Stimulated activated memory B cell treated with anti-CD40 and anti-IgM and Interleukin-4, amounts not matched to agents 10 μg/mL and 1 μg/mL and 100 μg/mL, for 72 hours (primary cell): ENCODE results near the gene ZC3H13.

Experiments
- ATAC-seq: fragments of 150-1000 bp; cut with Tn5 transposase; 2 replicates; pipeline ENCODE4 v1.10.0; 2021
- H3K27ac Mint-ChIP-seq: one replicate; pipeline ENCODE4 v1.8.0; 2022; ENCODE audit warnings: mild to moderate bottlenecking, mixed read lengths
- H3K27me3 Mint-ChIP-seq: one replicate; pipeline ENCODE4 v1.8.0; 2022; ENCODE audit warnings: mixed read lengths
- H3K36me3 Mint-ChIP-seq: one replicate; pipeline ENCODE4 v1.8.0; 2022; ENCODE audit warnings: mixed read lengths
- H3K4me1 Mint-ChIP-seq: one replicate; pipeline ENCODE4 v1.8.0; 2022; ENCODE audit warnings: mixed read lengths
- H3K4me3 Mint-ChIP-seq: one replicate; pipeline ENCODE4 v1.8.0; 2022; ENCODE audit warnings: mild to moderate bottlenecking, moderate library complexity, mixed read lengths
- H3K9me3 Mint-ChIP-seq: one replicate; pipeline ENCODE4 v1.8.0; 2022; ENCODE audit warnings: mixed read lengths

The ZC3H13 gene, protein sequence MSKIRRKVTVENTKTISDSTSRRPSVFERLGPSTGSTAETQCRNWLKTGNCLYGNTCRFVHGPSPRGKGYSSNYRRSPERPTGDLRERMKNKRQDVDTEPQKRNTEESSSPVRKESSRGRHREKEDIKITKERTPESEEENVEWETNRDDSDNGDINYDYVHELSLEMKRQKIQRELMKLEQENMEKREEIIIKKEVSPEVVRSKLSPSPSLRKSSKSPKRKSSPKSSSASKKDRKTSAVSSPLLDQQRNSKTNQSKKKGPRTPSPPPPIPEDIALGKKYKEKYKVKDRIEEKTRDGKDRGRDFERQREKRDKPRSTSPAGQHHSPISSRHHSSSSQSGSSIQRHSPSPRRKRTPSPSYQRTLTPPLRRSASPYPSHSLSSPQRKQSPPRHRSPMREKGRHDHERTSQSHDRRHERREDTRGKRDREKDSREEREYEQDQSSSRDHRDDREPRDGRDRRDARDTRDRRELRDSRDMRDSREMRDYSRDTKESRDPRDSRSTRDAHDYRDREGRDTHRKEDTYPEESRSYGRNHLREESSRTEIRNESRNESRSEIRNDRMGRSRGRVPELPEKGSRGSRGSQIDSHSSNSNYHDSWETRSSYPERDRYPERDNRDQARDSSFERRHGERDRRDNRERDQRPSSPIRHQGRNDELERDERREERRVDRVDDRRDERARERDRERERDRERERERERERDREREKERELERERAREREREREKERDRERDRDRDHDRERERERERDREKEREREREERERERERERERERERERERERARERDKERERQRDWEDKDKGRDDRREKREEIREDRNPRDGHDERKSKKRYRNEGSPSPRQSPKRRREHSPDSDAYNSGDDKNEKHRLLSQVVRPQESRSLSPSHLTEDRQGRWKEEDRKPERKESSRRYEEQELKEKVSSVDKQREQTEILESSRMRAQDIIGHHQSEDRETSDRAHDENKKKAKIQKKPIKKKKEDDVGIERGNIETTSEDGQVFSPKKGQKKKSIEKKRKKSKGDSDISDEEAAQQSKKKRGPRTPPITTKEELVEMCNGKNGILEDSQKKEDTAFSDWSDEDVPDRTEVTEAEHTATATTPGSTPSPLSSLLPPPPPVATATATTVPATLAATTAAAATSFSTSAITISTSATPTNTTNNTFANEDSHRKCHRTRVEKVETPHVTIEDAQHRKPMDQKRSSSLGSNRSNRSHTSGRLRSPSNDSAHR (N-terminal part only)

GRCh38 chr13:46052319-46053161 is at the start of gene ZC3H13:
TSS of gene ZC3H13 (minus strand) at chr13:46052746. CDS start at chr13:46045507, 7,239 bp downstream.
- Mint-ChIP-seq H3K27me3 (peaks cover 8% of the 10 kb centered on the region), H3K27ac (peak within 1 kb of the TSS; percentile 99), H3K36me3 (peaks cover 7% of the 10 kb centered on the region), H3K9me3 (no peaks in the 10 kb centered on the region), H3K4me1 (peaks cover 15% of the 10 kb centered on the region), H3K4me3 (peak within 1 kb of the TSS; percentile 99)
- ATAC-seq, result peak; percentile 100

GRCh38 chr13:46102255-46102605 is 49.7 kb upstream of the ZC3H13 start:
- Mint-ChIP-seq H3K4me3 (no peak overlapping the region), H3K27me3 (peaks cover 6% of the 10 kb centered on the region), H3K9me3 (peaks cover 2% of the 10 kb centered on the region), H3K27ac (no peak overlapping the region), H3K36me3 (no peaks in the 10 kb centered on the region), H3K4me1 (peaks cover 10% of the 10 kb centered on the region)
- ATAC-seq, result no peak

DNA sequence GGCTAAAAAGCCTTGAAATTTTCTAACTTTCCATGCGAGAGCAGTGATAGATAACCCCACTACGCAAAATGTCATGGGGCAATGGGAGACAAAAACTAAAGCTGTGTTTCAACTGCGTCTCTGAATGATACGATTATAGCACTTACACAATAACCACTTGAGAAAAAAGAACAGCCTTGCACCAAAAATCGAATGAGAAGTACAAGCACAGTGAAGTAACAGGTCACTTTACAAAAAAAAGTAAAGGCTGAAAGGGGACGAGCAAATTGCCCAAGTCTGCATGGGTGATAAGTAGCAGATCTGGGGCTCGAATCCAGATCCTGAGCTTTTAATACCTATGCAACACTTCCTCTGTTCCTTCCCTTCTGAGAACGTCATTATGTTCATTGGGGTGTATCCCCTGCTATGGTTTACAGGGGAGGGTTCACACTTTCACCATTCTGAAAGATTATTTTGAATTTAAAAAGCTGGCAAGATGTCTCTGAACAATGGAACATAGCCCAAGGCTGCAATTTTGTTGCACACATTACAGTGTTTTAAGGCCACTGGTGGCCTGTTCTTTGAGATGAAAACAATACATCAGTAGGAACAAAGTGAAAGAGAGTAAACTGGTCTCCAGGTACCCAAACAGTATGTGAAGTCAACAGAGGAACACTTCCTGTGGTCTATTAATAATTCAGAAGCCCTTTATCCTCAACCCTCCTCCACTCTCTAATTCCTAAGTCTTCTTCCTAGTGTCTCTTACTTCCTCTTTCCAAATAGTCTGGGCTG is 49.1 kb upstream of the ZC3H13 start:
- no peak overlapping the region for H3K27ac Mint-ChIP-seq
- ATAC-seq, result no peak

DNA sequence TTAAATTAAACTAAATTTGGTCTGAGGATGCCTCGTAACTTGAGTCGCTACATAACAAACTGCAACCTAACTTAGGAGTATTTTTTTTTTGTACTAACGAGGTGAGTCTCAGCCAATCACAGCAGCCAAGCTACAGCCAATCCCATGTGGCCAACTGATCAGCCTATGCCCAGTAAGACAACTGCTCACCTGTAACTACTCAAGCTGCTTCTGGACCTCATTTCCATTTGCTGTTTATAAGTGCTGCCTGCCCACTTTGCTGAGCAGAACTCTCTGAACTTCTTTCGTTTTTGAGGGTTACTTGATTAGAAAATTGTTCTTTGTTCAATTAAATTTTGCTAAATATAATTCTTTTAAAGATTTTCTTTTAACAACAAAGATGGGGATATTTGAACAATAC is 48.5 kb upstream of the ZC3H13 start:
- peaks cover 10% of the 10 kb centered on the region for H3K4me1 Mint-ChIP-seq
- H3K36me3 Mint-ChIP-seq, result no peaks in the 10 kb centered on the region
- H3K27me3 Mint-ChIP-seq, result peaks cover 12% of the 10 kb centered on the region
- no peak overlapping the region for H3K27ac Mint-ChIP-seq
- peaks cover 2% of the 10 kb centered on the region for H3K9me3 Mint-ChIP-seq
- H3K4me3 Mint-ChIP-seq, result no peak overlapping the region
- no peak for ATAC-seq

More for the DNA sequence above, 49.1 kb upstream of the ZC3H13 start:
- peaks cover 2% of the 10 kb centered on the region for H3K9me3 Mint-ChIP-seq
- no peaks in the 10 kb centered on the region for H3K36me3 Mint-ChIP-seq
- H3K4me1 Mint-ChIP-seq, result peaks cover 10% of the 10 kb centered on the region
- H3K4me3 Mint-ChIP-seq, result no peak overlapping the region
- H3K27me3 Mint-ChIP-seq, result peaks cover 7% of the 10 kb centered on the region

GRCh38 chr13:46100191-46100815 is 47.8 kb upstream of the ZC3H13 start:
- H3K36me3 Mint-ChIP-seq, result no peaks in the 10 kb centered on the region

DNA sequence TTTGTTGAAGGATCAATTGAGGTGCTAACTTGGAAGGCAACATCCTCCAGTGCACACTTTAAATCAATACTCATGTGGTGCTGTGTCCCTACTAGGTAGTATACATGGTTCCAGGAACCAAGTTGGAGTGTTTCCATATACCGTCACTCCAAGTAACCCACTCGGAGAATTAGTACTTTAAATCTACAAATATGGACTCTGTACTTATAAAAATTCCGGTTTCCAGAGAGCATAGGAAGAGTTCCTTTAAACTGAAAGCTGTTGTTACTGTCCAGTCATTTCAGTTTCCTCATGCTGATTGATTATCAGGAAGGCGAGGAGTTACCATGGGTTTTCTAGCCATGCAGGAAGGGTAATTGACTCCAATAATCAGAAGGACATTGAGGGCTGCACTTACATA is 45.1 kb upstream of the ZC3H13 start:
- Mint-ChIP-seq H3K27ac (no peak overlapping the region), H3K27me3 (peaks cover 20% of the 10 kb centered on the region), H3K4me1 (peaks cover 10% of the 10 kb centered on the region), H3K9me3 (no peaks in the 10 kb centered on the region), H3K36me3 (no peaks in the 10 kb centered on the region), H3K4me3 (no peak overlapping the region)
- no peak for ATAC-seq

More at GRCh38 chr13:46100191-46100815, 47.8 kb upstream of the ZC3H13 start:
- Mint-ChIP-seq H3K4me1 (peaks cover 10% of the 10 kb centered on the region), H3K27me3 (peaks cover 12% of the 10 kb centered on the region), H3K4me3 (no peak overlapping the region), H3K9me3 (peaks cover 2% of the 10 kb centered on the region), H3K27ac (no peak overlapping the region)
- ATAC-seq, result peak; percentile 55

DNA sequence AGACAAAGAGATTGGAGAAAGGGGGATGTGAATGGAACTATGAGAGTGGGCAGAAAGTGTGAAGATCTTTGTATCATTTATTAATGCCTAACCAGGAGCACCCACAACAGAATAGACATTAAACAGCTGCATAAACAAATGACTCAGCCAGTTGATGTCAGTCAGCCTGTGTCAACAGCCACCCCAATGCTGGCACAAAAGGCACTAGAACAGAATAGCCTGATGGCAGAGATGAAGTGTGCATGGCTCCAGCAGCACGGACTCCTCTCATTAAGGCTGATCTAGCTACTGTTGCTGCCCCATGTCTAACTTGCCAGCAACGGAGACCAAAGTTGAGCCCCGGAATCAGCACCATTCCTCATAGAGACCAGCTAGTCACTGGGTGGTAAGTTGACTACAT is 44.5 kb upstream of the ZC3H13 start:
- no peaks in the 10 kb centered on the region for H3K36me3 Mint-ChIP-seq
- no peak overlapping the region for H3K4me3 Mint-ChIP-seq
- H3K9me3 Mint-ChIP-seq, result no peaks in the 10 kb centered on the region
- peaks cover 10% of the 10 kb centered on the region for H3K4me1 Mint-ChIP-seq
- H3K27ac Mint-ChIP-seq, result no peak overlapping the region
- H3K27me3 Mint-ChIP-seq, result peaks cover 26% of the 10 kb centered on the region
- ATAC-seq, result no peak

GRCh38 chr13:46094478-46094877 is 41.9 kb upstream of the ZC3H13 start:
- H3K27me3 Mint-ChIP-seq, result peaks cover 27% of the 10 kb centered on the region
- no peaks in the 10 kb centered on the region for H3K36me3 Mint-ChIP-seq
- no peak for ATAC-seq
- no peaks in the 10 kb centered on the region for H3K9me3 Mint-ChIP-seq
- H3K4me3 Mint-ChIP-seq, result no peak overlapping the region
- no peak overlapping the region for H3K27ac Mint-ChIP-seq
- no peaks in the 10 kb centered on the region for H3K4me1 Mint-ChIP-seq

GRCh38 chr13:46088821-46089562 is 36.4 kb upstream of the ZC3H13 start:
- Mint-ChIP-seq H3K27me3 (peaks cover 15% of the 10 kb centered on the region), H3K36me3 (no peaks in the 10 kb centered on the region), H3K4me3 (no peak overlapping the region), H3K4me1 (no peaks in the 10 kb centered on the region), H3K27ac (no peak overlapping the region), H3K9me3 (no peaks in the 10 kb centered on the region)
- ATAC-seq, result no peak

DNA sequence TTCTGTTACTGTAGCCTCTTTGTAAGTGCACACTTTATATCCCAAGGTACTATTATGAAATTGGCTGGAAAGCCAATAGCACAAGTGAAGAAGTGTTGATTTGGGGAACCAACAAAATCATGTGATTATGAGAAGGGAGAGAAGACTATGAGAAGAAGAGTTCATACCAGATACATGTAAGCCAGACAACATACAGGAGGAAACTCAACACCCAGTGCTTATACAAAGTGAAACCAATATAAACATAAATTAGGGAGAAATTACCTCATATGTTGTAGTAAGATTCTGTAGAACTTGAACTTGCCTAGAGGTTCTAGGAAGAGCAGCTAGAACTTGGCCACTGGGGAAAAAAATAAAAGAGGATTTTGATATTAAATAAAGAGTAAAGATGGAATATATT is 34.9 kb upstream of the ZC3H13 start:
- Mint-ChIP-seq H3K27me3 (peaks cover 5% of the 10 kb centered on the region), H3K9me3 (no peaks in the 10 kb centered on the region), H3K4me3 (no peak overlapping the region), H3K4me1 (no peaks in the 10 kb centered on the region), H3K27ac (no peak overlapping the region), H3K36me3 (no peaks in the 10 kb centered on the region)
- no peak for ATAC-seq

DNA sequence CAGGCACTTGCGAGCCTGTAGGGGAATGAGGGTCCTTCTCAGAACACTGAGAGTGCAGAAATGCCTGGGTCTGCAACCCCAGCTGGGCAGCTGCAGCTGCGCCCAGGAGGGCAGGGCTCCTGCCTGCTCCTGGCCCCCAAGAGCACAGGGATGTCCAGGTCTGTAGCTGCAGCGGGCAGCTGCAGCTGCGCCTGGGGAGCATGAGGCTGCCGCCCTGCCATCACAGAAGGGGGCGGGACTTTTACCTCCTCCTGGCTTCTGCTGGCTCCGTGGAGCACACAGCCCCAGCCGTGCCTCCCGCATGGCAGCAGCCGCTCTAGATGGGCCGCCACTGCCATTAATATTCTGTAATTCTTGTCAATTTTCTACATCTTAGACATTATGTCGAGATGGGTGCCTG is 34.4 kb upstream of the ZC3H13 start:
- H3K4me3 Mint-ChIP-seq, result no peak overlapping the region
- no peak overlapping the region for H3K27ac Mint-ChIP-seq
- peaks cover under 1% of the 10 kb centered on the region for H3K27me3 Mint-ChIP-seq
- ATAC-seq, result no peak
- no peaks in the 10 kb centered on the region for H3K36me3 Mint-ChIP-seq
- no peaks in the 10 kb centered on the region for H3K4me1 Mint-ChIP-seq
- no peaks in the 10 kb centered on the region for H3K9me3 Mint-ChIP-seq

DNA sequence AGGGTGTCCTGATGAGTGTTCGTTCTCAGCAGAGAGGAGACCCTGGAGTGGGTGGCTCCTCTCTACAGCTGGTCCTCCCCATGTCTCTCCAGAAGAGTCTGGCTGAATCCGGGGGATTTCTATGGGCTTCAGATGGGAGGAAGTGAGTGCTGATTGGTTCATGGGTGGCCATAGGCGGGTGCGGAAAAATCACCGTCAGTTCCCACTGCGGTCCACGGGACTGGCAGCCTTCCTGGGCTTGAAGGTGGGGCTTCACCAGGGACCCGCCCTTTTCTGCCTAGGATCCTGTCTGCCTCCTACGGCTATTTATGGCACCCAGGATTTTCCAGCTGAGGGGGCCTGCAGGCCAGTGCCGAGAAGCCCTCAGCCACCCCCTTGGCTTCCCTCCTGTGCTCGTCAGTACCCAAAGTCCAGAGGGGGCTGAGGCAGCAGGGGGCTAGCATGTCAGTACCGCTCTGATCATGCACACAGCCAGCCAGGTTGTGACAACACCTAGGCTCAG is 33.9 kb upstream of the ZC3H13 start:
- Mint-ChIP-seq H3K4me3 (no peak overlapping the region), H3K27me3 (no peaks in the 10 kb centered on the region), H3K4me1 (no peaks in the 10 kb centered on the region), H3K9me3 (no peaks in the 10 kb centered on the region), H3K27ac (no peak overlapping the region), H3K36me3 (no peaks in the 10 kb centered on the region)
- ATAC-seq, result peak; percentile 27

GRCh38 chr13:46085737-46086136 is 33.2 kb upstream of the ZC3H13 start:
- no peaks in the 10 kb centered on the region for H3K9me3 Mint-ChIP-seq
- H3K4me1 Mint-ChIP-seq, result no peaks in the 10 kb centered on the region
- no peak overlapping the region for H3K27ac Mint-ChIP-seq
- H3K27me3 Mint-ChIP-seq, result no peaks in the 10 kb centered on the region
- no peak overlapping the region for H3K4me3 Mint-ChIP-seq
- no peak for ATAC-seq
- no peaks in the 10 kb centered on the region for H3K36me3 Mint-ChIP-seq
